GM23248 (cell line): ENCODE results near the gene TMEM59L. TPM values are rescaled to one million over a fixed set of nuclear protein-coding genes. Genes with fewer than 3 reads are reported as not detected.

ENCODE experiments used
- DNase-seq: peaks from one replicate; pipeline ENCODE4 v3.0.0-alpha.2; 2015
- H2AFZ ChIP-seq: fragments of 200-600 bp; sonication (generic); 2 replicates; pipeline ENCODE4 v1.6.1; 2016; ENCODE audit warnings: antibody characterized with exemption
- H3F3A ChIP-seq: fragments of 200-600 bp; sonication (generic); 2 replicates; pipeline ENCODE4 v1.6.1; 2016; ENCODE audit warnings: mild to moderate bottlenecking, antibody characterized with exemption, mixed run types; ENCODE audit not compliant: insufficient read depth
- H3K27ac ChIP-seq: fragments of 200-600 bp; sonication (generic); 2 replicates; pipeline ENCODE4 v1.5.1; 2016; ENCODE audit warnings: mild to moderate bottlenecking
- H3K27me3 ChIP-seq: fragments of 200-600 bp; sonication (generic); replicated peaks from 2 replicates; pipeline ENCODE4 v1.6.1; 2016; ENCODE audit warnings: mild to moderate bottlenecking; ENCODE audit not compliant: insufficient read depth
- H3K36me3 ChIP-seq: fragments of 200-600 bp; sonication (generic); 2 replicates; pipeline ENCODE4 v1.6.1; 2016; ENCODE audit warnings: low read depth, mild to moderate bottlenecking
- H3K4me1 ChIP-seq: fragments of 200-600 bp; sonication (generic); 2 replicates; pipeline ENCODE4 v1.6.1; 2016; ENCODE audit warnings: mild to moderate bottlenecking; ENCODE audit not compliant: insufficient read depth
- H3K4me2 ChIP-seq: fragments of 200-600 bp; sonication (generic); one replicate; pipeline ENCODE4 v1.6.1; 2016; ENCODE audit warnings: mild to moderate bottlenecking; ENCODE audit not compliant: unreplicated experiment
- H3K4me3 ChIP-seq: fragments of 200-600 bp; sonication (generic); 2 replicates; pipeline ENCODE4 v1.5.1; 2016; ENCODE audit warnings: mild to moderate bottlenecking
- H3K79me2 ChIP-seq: fragments of 200-600 bp; sonication (generic); 2 replicates; pipeline ENCODE4 v1.6.1; 2016; ENCODE audit warnings: mild to moderate bottlenecking; ENCODE audit not compliant: insufficient read depth
- H3K9ac ChIP-seq: fragments of 200-600 bp; sonication (generic); 2 replicates; pipeline ENCODE4 v1.6.1; 2016; ENCODE audit warnings: mild to moderate bottlenecking
- H3K9me2 ChIP-seq: fragments of 200-600 bp; sonication (generic); 2 replicates; pipeline ENCODE4 v1.6.1; 2016; ENCODE audit warnings: mixed run types, mild to moderate bottlenecking, moderate library complexity; ENCODE audit not compliant: insufficient read depth
- H3K9me3 ChIP-seq: fragments of 200-600 bp; sonication (generic); one replicate; pipeline ENCODE4 v1.6.1; 2017; ENCODE audit warnings: low read depth
- H4K20me1 ChIP-seq: fragments of 200-600 bp; sonication (generic); 2 replicates; pipeline ENCODE4 v1.6.0; 2016; ENCODE audit not compliant: insufficient read depth
- EZH2 ChIP-seq: fragments of 200-600 bp; sonication (generic); IDR thresholded peaks from 2 replicates; pipeline ENCODE4 v1.6.1; 2018; ENCODE audit warnings: antibody characterized with exemption, mild to moderate bottlenecking; ENCODE audit not compliant: insufficient read depth, poor library complexity, severe bottlenecking
- EZH2phosphoT487 ChIP-seq: fragments of 200-600 bp; sonication (generic); IDR thresholded peaks from 2 replicates; pipeline ENCODE4 v1.6.1; 2018; ENCODE audit warnings: antibody characterized with exemption, moderate library complexity, mild to moderate bottlenecking, low read depth; ENCODE audit not compliant: insufficient read depth
- WGBS, 2 experiments: methylation state at CpG; one replicate each; pipeline ENCODE4 v1.1.6; 2015 to 2017; ENCODE audit warnings: low lambda C conversion rate in 2 of 2, low coverage in 1 of 2; ENCODE audit errors: missing lambda C conversion rate in 2 of 2; 5-methylcytosine and 5-hydroxymethylcytosine counted together
- in situ Hi-C: fragments of 300-500 bp; cut with MboI; formaldehyde crosslinking; loops from 2 replicates; pipeline ENCODE4 v1.15.0; 2020
- polyA plus RNA-seq: library from polyadenylated mRNA; unstranded; fragments of >200 nt; fragmentation: Nextera tagmentation; extraction: Ambion mirVana; gene quantifications from 2 replicates; pipeline ENCODE4 v1.2.1, GENCODE V29; 2016
- total RNA-seq: library from RNA; depleted of rRNA; stranded (reverse); fragments of >200 nt; shearing (Covaris generic); gene quantifications from 2 replicates; pipeline ENCODE4 v1.2.3, GENCODE V29; 2014

TMEM59L gene
- total and polyA plus RNA-seq, 2 experiments from 2014 or later: 0.97 to 2.1 TPM

DNA sequence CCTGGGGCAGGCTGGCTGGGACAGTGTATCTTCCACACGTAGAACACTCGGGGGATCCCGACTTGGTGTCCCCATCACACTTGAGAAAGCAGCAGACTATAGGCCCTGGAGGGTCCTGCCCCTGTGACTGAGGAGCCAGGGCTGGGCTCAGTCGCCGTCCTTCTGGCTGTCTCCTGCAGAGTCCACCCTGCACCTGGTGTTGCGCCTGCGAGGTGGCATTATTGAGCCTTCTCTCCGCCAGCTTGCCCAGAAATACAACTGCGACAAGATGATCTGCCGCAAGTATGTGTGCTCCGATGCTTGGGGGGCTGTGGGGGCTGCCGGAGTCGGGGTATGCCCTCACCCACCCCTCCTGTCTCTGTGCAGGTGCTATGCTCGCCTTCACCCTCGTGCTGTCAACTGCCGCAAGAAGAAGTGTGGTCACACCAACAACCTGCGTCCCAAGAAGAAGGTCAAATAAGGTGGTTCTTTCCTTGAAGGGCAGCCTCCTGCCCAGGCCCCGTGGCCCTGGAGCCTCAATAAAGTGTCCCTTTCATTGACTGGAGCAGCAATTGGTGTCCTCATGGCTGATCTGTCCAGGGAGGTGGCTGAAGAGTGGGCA, 37.9 kb upstream of the TMEM59L start:
- no peak for TF ChIP-seq EZH2
- no peak for TF ChIP-seq EZH2phosphoT487
- H3K36me3 ChIP-seq: peaks cover 25% of the 10 kb centered on the region; the same call in 1 of the 2 replicates
- in situ Hi-C loops: loop anchor here (25.0 kb wide), 1 partner anchor 112 kb away; no protein-coding TSS in a partner anchor
- H3K79me2 ChIP-seq: peaks cover 32% of the 10 kb centered on the region
- no peak for DNase-seq
- H3K4me1 ChIP-seq: peaks cover 14% of the 10 kb centered on the region
- 86 to 88% methylated on average over 17 to 18 of the region's 18 CpGs for WGBS, 2 experiments
- no peak overlapping the region for H3K4me2 ChIP-seq
- no peak overlapping the region for H3K4me3 ChIP-seq
- no peak overlapping the region for H2AFZ ChIP-seq
- no peak overlapping the region for H3K9ac ChIP-seq
- H3K9me3 ChIP-seq: no peaks in the 10 kb centered on the region
- H3F3A ChIP-seq: peaks cover 36% of the 10 kb centered on the region; the same call in 1 of the 2 replicates
- no peaks in the 10 kb centered on the region for H3K9me2 ChIP-seq
- H4K20me1 ChIP-seq: no peaks in the 10 kb centered on the region
- no peaks in the 10 kb centered on the region for H3K27me3 ChIP-seq
- H3K27ac ChIP-seq: no peak overlapping the region

DNA sequence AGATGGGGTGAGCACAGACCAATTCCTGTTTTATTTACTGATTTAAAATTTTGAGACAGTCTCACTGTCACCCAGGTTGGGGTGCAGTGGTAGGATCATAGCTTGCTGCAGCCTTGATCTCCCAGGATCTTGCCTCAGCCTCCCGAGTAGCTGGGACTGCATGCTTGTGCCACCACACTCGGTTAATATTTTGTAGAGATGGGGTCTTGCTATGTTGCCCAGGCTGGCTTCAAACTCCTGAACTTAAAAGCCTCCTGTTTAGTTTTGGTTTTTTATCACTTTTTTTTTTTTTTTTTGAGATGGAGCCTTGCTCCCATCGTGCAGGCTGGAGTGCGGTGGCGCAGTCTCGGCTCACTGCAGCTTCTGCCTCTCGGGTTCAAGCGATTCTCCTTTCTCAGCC, 36.3 kb upstream of the TMEM59L start:
- no peaks in the 10 kb centered on the region for H4K20me1 ChIP-seq
- no peak overlapping the region for H2AFZ ChIP-seq
- H3K79me2 ChIP-seq: peaks cover 32% of the 10 kb centered on the region
- H3K9ac ChIP-seq: no peak overlapping the region
- peaks cover 25% of the 10 kb centered on the region; the same call in 1 of the 2 replicates for H3K36me3 ChIP-seq
- peaks cover 14% of the 10 kb centered on the region for H3K4me1 ChIP-seq
- in situ Hi-C loops: loop anchor here (25.0 kb wide), 1 partner anchor 114 kb away; no protein-coding TSS in a partner anchor
- H3K4me2 ChIP-seq: no peak overlapping the region
- H3F3A ChIP-seq: peaks cover 31% of the 10 kb centered on the region; the same call in 1 of the 2 replicates
- 82 to 92% methylated on average over 7 to 8 of the region's 8 CpGs for WGBS, 2 experiments
- DNase-seq: no peak
- no peak overlapping the region for H3K4me3 ChIP-seq
- no peaks in the 10 kb centered on the region for H3K27me3 ChIP-seq
- no peaks in the 10 kb centered on the region for H3K9me3 ChIP-seq
- TF ChIP-seq EZH2 (no peak), EZH2phosphoT487 (no peak)
- H3K9me2 ChIP-seq: no peaks in the 10 kb centered on the region
- no peak overlapping the region for H3K27ac ChIP-seq

DNA sequence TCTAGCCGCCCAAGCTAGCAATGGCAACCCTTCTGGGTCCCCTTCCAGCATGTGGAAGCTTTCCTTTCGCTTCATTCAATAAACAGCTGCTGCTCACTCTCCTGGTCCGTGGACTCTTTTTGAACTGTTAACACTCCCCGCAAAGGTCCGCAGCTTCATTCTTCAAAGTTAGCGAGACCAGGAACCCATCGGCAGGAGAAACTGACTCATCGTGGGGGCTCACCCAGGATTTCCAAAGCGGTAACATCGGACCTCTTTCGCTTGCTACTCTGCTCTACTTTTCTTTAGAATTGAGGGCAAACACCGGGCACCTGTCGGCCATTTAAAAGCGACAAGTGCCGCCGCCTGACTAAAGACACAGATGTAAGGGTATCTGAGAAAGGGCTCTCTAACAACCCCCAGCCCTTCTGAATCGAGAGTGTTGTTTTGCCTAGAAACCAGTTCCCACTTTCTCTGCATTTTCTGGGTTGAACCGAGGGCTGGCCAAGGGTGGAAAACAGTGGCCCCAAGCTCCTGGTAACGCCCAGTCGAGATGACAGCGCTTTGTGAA, 35.2 kb upstream of the TMEM59L start:
- no peaks in the 10 kb centered on the region for H3K9me3 ChIP-seq
- TF ChIP-seq EZH2phosphoT487 (no peak), EZH2 (no peak)
- in situ Hi-C loops: loop anchor here (25.0 kb wide), 1 partner anchor 115 kb away; no protein-coding TSS in a partner anchor
- H3K9ac ChIP-seq: no peak overlapping the region
- peaks cover 25% of the 10 kb centered on the region for H3K79me2 ChIP-seq
- no peaks in the 10 kb centered on the region for H3K27me3 ChIP-seq
- peaks cover 14% of the 10 kb centered on the region for H3K4me1 ChIP-seq
- no peaks in the 10 kb centered on the region for H4K20me1 ChIP-seq
- H3K9me2 ChIP-seq: no peaks in the 10 kb centered on the region
- peaks cover 25% of the 10 kb centered on the region; the same call in 1 of the 2 replicates for H3K36me3 ChIP-seq
- no peak overlapping the region for H3K4me3 ChIP-seq
- H3F3A ChIP-seq: peaks cover 31% of the 10 kb centered on the region; the same call in 1 of the 2 replicates
- no peak overlapping the region for H3K27ac ChIP-seq
- no peak overlapping the region for H2AFZ ChIP-seq
- WGBS, 2 experiments: 88 to 89% methylated on average over 21 of the region's 21 CpGs
- no peak overlapping the region for H3K4me2 ChIP-seq
- DNase-seq: no peak

DNA sequence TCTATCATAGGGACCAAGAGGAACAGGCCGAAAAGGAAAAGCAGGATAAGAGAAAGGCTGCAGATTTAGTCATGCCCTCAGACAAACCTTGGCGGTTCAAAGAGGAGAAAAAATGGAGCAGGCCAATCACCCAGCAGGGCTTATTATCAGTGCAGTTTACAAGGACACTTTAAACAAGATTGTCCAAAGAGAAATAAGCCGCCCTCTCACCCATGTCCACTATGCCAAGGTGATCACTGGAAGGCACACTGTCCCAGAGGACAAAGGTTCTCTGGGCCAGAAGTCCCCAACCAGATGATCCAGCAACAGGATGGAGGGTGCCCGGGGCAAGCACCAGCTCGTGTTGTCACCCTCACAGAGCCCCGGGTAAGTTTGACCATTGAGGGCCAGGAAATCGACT, 32.4 kb upstream of the TMEM59L start:
- in situ Hi-C loops: loop anchor here (25.0 kb wide), 1 partner anchor 118 kb away; no protein-coding TSS in a partner anchor
- Histone ChIP-seq H3K9me3 (no peaks in the 10 kb centered on the region), H3K4me2 (no peak overlapping the region), H4K20me1 (no peaks in the 10 kb centered on the region), H3K9me2 (no peaks in the 10 kb centered on the region), H3K4me1 (no peaks in the 10 kb centered on the region), H3K27ac (no peak overlapping the region), H3K4me3 (no peak overlapping the region), H3F3A (peaks cover 30% of the 10 kb centered on the region; the same call in 1 of the 2 replicates), H3K79me2 (no peaks in the 10 kb centered on the region), H3K36me3 (peaks cover 9% of the 10 kb centered on the region; the same call in 1 of the 2 replicates), H3K27me3 (no peaks in the 10 kb centered on the region), H3K9ac (no peak overlapping the region), H2AFZ (no peak overlapping the region)
- no peak for DNase-seq
- 71 to 73% methylated on average over 7 of the region's 7 CpGs for WGBS, 2 experiments
- TF ChIP-seq EZH2phosphoT487: no peak
